CD4-positive, alpha-beta T cell treated with Interleukin-12 subunit alpha and Interleukin-12 subunit beta, for 1 hour (primary cell): ENCODE measurements around the gene WTAP.
A peak's percentile ranks its signal among the peaks of the same experiment; 100 is the strongest.
"Not testable (repeated sequence)": the region's sequence is repeated elsewhere in the genome, so short reads cannot be mapped to it uniquely, and the experiment has no call there.

Experiments used
- DNase-seq: peaks from one replicate; pipeline ENCODE4 v3.0.0-alpha.2; 2020

The WTAP gene

GRCh38 chr6:159729598-159730331 is 2.5 kb downstream of the WTAP start:
- DNase-seq: peak; percentile 24

- DNase-seq: no peak
Observed at GRCh38 chr6:159730332-159730676, 3.0 kb downstream of the WTAP start.

DNA sequence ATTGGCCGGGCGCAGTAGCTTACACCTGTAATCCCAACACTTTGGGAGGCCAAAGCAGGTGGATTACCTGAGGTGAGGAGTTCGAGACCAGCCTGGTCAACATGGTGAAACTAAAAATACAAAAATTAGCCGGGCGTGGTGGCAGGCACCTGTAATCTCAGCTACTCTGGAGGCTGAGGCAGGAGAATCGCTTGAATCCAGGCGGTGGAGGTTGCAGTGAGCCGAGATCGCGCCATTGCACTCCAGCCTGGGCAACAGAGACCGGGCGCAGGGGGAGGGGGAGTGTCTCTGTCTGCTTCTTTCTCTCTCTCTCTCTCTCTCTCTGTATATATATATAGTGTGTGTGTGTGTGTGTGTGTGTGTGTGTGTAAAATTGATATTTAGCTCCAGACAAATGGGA is 5.2 kb downstream of the WTAP start:
- not testable (repeated sequence) for DNase-seq

DNA sequence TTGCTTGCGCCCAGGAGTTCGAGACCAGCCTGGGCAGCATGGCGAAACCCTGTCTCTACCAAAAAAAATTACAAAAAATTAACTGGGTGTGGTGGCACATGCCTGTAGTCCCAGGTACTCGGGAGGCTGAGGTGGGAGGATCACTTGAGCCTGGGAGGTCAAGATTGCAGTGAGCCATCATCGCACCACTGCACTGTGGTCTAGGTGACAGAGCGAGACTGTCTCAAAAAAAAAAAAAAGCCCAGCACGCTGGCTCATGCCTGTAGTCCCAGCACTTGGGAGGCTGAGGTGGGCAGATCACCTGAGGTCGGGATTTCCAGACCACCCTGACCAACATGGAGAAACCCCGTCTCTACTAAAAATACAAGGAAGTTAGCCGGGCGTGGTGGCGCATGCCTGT is 6.1 kb downstream of the WTAP start:
- not testable (repeated sequence) for DNase-seq

- DNase-seq: no peak
Observed at GRCh38 chr6:159736908-159737307, 9.6 kb downstream of the WTAP start.

- DNase-seq: no peak
Observed at GRCh38 chr6:159739341-159739740, 12.0 kb downstream of the WTAP start.

DNA sequence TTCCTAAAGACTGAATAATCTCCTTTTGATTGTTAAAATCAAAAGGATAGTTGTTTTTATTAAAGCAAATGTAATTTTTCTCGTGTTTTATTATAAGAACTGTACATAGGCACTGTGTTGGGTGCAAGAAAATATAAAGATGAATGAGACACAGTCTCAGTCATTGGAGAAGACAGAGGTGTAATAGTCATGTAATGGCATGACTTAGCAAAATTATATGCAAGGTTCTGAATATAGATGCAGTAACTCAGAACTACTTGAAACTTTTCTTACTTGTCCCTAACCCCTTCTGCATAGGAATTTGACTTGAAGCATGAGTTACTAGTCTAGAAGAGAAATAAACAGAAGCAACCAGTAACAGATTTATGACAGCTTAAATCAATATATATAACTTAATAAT is 14.9 kb downstream of the WTAP start:
- no peak for DNase-seq

DNA sequence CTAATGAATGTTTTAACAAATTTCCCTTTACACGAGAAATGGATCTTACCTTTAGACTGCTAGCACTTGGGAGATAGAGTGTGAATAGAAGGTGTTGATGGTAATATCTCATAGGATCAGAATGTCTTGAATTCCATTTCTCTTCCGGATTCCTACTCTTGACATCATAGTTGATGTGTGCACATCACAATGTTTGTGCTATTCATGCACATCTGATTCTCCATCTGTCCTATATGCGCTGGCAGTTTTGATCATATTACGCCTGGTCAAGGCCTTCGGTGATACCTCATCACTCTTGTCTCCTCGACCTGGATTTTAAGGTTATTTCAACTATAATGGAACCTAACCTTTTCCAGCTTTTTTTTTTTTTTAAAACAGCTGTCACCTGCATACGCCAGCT is 17.8 kb downstream of the WTAP start:
- DNase-seq: no peak

DNA sequence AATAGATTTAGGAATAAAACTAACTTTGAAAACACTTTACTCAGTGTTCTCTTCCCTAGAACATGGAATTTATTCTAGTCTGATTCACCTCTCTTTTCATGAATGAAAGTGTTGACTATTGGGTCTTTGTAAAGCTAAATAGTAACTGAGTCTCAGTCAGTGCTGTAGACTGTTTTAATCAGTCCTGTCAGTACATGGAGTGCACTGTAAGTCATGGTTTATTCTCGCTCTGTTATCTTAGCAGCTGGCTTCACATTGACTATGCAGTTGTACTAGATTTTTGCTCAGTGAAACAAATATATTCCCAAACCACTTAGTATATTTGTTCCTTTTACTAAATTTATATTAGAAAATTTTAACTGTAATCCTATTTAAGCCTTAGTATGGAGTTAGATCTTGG is 19.5 kb downstream of the WTAP start:
- DNase-seq: no peak

- DNase-seq: not testable (repeated sequence)
Observed at GRCh38 chr6:159748127-159748526, 20.8 kb downstream of the WTAP start.

DNA sequence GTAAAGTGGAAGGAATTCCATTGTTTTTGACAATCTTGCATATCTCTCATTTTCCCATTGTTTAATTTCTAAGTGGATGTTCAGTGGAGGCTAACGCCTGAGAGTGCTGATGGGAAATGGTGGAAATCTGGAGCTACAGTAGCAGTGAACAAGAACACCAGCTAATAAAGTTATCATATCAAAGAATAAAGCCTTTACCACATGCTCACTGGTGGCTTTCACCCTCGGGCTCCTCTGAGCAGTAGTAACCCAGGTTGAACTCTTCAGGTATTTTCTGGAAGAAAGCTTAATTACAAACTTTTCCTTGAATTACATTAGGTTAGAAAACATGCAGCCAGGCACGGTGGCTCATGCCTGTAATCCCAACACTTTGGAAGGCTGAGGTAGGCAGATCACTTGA is 24.1 kb downstream of the WTAP start:
- no peak for DNase-seq

GRCh38 chr6:159753081-159753872 is 26.0 kb downstream of the WTAP start:
- DNase-seq: no peak

DNA sequence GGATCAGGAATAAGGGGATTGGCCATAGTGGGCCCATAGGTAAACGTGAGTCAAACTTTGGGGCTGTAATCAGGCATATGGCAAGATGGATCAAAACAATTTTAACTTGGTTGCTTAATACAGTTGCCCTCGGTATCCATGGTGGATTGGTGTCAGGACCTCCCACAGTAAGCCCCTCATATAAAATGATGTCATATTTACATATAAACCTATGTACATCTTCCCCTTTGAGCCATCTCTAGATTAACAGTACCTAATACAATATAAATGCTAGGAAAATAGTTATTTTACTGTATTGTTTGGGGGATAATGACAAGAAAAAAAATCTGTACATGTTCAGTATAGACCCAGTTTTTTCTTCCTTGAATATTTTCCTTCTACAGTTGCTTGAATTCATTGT is 27.1 kb downstream of the WTAP start:
- no peak for DNase-seq

- DNase-seq: no peak
Observed at GRCh38 chr6:159754959-159755914, 27.9 kb downstream of the WTAP start.

DNA sequence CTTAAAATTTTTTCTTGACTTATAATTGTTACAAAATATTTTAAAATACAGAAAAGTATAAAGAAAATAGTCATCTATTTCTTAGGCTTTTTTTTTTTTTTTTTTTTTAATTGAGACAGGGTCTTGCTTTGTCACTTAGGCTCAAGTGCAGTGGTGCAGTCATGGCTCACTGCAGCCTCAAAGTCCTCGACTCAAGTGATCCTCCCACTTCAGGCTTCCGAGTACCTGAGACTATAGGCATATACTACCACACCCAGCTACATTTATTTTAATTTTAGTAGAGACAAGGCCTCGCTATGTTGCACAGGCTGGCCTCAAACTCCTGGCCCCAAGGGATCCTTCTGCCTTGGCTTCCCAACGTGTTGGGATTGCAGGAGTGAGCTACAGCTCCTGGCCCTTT is 29.2 kb downstream of the WTAP start:
- no peak for DNase-seq

DNA sequence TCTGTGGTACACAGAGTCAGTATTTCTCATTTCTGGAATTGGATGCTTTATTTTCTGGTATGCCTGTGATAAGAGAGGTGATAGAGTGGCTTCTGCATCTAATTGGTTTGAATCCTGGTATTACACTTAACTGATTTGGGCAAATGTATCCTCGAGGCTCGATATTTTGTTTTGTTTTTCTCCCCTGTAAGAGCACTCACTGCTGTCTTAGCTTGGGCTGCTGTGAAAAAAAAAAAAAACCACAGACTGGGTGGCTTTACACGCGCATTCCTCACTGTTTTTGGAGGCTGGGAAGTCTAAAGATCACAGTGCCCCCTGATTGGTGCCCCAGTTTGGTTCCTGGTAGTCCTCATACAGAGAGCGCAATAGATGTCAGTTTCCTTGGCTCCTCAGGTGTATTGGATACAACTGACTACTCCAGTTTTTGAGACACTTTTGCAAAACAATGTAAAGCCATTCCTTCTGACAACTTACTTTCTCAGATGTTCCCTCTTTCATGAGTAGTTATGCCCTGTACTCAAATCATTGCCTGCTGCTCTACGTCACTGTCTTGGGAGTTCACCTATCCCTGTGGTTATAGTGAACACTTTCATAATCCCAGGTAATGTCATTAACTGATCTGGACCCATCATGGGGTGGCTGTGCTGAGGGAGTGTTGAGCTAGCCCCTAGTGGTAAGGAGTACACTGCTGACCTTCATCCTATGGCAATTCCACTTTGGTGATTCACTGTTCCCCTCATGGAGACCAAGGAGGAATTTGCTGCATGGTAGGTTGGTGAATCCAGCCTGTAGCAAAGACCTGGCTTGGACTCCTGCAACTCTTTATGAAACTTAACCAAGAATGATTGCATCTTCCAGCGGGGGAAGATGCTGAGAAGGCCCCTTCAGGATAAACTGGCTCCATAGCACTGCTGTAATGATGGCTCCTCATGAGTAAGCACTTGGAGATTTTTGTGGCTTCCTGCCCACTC is 31.0 kb downstream of the WTAP start:
- DNase-seq: no peak

DNA sequence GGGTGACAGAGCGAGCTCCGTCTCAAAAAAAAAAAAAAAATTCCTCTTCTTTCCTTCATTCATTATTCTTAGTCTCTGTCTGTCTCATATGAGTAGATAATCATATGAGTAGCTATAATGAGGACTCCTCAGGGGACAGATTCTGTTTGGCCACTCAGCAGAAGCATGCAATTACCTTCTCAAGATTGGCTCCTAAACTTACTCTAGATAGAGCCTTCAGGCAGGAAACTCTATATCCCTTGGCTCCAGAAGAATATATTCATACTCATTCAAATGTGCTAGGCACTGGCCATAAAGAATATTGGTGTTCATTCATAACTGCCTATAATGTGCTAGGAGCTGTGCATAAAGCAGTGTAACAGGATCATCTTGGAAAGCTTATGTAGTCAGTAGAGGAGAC is 32.3 kb downstream of the WTAP start:
- DNase-seq: no peak

DNA sequence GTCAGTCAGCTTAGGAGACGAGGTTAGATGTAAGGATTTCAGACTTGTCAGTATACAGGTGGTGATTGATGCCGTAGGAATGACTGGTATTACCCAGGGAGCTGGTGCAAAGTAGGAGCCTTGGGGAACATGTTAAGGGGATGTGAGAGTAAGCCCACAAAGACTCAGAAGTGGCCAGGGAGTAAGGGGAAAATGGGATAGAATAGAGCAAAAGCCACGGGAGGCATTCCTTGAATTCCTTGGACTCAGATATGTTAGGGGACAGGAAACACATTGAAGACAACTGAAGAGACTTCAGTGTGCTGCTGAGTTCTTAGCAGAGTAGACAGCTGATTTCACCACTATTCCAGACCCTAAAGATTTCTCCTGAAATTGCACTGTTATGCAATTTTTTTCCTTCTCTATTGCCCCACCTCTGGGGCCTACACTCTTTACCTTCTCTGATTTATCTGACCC is 33.3 kb downstream of the WTAP start:
- DNase-seq: no peak

GRCh38 chr6:159761129-159761872 is 34.0 kb downstream of the WTAP start:
- DNase-seq: no peak

DNA sequence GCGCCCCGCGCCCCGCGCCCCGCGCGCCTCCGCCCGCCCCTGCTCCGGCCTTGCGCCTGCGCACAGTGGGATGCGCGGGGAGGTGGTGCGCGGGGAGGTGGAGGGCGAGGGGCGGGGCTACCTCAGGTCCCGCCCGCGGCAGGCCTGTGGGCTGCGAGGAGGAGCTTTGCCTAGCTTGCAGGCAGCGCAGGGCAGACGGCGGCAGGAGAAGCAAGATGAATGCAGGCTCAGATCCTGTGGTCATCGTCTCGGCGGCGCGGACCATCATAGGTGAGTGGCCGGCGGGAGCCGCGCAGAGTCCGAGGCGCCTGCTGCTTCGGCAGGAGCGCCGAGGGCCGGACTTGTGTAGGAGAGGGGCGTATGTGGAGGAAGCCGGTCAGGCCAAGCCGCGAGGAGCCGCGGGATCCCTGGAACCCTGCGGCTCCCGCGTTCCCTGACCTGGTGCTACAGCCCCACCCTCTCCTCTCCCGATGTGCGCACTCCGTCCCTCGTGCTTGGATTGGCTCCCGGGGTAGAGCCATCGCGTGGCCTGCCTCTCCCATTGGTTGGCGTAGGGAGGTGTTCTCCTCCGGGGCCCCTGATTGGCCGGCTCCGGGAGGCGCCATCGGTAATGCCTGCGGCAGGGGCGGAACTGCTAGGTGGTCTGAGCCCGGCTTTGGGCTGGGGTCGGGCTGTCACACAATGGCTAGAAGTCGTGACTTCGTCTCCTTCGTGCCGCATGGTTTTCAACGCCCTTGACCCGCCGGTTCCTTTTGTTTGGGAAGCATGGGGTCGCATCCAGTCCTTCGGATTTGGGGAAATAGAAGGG is 34.8 kb downstream of the WTAP start, which contains the start of gene ACAT2:
Gene ACAT2 (plus strand): TSS at position 173 of the 808 bp plus-strand sequence. CDS start 43 bp downstream, at position 216.
- DNase-seq: peak; percentile 94
